GM19099 (cell line): ENCODE measurements around the gene IL23R.

Experiments
- POLR2A ChIP-seq: IDR thresholded peaks from 3 replicates; pipeline ENCODE4 v1.6.1; 2011; ENCODE audit warnings: low read depth; ENCODE audit not compliant: insufficient read length; ENCODE audit errors: extremely low read depth

The IL23R gene

GRCh38 chr1:67281244-67281643 is 115.0 kb downstream of the IL23R start:
- no peak for TF ChIP-seq POLR2A

- TF ChIP-seq POLR2A, result no peak
Measured at GRCh38 chr1:67285780-67286488, 119.7 kb downstream of the IL23R start.

GRCh38 chr1:67290236-67290635 is 124.0 kb downstream of the IL23R start:
- no peak for TF ChIP-seq POLR2A

GRCh38 chr1:67294836-67295617 is 128.8 kb downstream of the IL23R start:
- no peak for TF ChIP-seq POLR2A

GRCh38 chr1:67298762-67299161 is 132.5 kb downstream of the IL23R start:
- TF ChIP-seq POLR2A, result no peak

GRCh38 chr1:67299296-67299695 is 133.0 kb downstream of the IL23R start:
- TF ChIP-seq POLR2A, result no peak

GRCh38 chr1:67300561-67300960 is 134.3 kb downstream of the IL23R start:
- TF ChIP-seq POLR2A, result no peak

- TF ChIP-seq POLR2A, result no peak
Measured at GRCh38 chr1:67304023-67304422, 137.8 kb downstream of the IL23R start.

GRCh38 chr1:67306547-67306946 is 140.3 kb downstream of the IL23R start:
- TF ChIP-seq POLR2A, result no peak

GRCh38 chr1:67307251-67308060 is 141.2 kb downstream of the IL23R start, which contains the start of gene IL12RB2:
Gene IL12RB2 (plus strand): TSS chr1:67307873. CDS start chr1:67320369, 12,496 bp downstream.
- TF ChIP-seq POLR2A, result no peak

GRCh38 chr1:67308136-67308535 is 141.9 kb downstream of the IL23R start:
- no peak for TF ChIP-seq POLR2A
